Measurements from ENCODE around the gene LCAT. TPM values are rescaled to one million over a fixed set of nuclear protein-coding genes. Genes with fewer than 3 reads are reported as not detected.
"Not testable (repeated sequence)": the region's sequence is repeated elsewhere in the genome, so short reads cannot be mapped to it uniquely, and the experiment has no call there.

Gene LCAT
- total and polyA plus RNA-seq, 9 donors: 12.5 to 30.0 (median 25.5) TPM

DNA sequence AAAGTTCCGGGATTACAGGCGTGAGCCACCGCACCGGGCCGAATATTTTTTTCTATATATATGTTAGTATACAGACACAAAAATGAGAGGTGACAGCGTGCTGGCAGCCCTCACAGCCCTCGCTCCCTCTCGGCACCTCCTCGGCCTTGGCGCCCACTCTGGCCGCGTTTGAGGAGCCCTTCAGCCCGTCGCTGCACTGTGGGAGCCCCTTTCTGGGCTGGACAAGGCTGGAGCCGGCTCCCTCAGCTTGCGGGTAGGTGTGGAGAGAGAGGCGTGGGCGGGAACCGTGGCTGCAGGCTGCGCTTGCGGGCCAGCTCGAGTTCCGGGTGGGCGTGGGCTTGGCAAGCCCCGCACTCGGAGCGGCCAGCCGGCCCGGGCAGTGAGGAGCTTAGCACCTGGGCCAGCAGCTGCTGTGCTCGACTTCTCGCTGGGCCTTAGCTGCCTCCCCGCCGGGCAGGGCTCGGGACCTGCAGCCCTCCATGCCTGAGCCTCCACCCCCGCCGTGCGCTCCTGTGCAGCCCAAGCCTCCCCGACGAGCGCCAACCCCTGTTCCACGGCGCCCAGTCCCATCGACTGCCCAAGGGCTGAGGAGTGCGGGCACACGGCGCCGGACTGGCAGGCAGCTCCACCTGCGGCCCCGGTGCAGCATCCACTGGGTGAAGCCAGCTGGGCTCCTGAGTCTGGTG is 38.2 kb upstream of the LCAT start:
- no peak for DNase-seq

DNA sequence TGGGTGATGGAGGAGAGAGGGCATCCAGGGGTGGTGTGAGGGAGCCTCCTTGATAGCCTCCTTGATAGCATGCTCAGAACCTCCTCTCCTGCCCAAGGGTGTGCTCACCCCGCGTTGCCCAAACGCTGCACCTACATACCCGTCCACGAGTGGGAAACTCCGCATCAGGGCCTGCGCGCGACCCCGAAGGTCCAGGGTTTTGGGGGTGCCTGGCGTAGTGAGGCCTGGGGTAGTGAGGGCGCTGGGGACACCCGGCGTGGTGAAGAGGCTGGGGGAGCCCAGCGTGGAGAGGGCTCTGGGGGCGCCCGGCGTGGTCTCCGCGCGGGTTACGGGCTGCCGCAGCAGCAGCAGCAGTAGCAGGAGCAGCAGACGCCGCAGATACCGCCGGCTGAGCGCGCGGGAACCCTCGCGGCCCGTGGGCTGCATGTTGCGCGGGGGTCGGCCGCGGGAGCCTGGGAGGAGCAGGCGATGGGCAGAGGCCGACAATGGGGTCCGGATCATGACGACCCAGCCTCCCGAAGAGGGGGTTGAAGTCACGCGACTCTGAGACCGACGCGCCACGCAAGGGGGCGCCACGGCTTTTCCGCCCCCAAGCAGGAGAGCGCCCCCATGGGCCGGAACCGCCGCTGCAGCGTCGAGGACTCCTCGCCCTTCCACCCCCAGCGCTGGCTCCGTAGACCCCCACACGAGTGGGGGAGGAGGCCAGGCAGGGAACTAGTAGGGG is 36.2 kb upstream of the LCAT start, which contains the start of gene DPEP3:
Gene DPEP3 (minus strand): TSS at position 545 of the 724 bp plus-strand sequence. CDS start 119 bp downstream, at position 426.
- Histone ChIP-seq H3K27me3 (ENCODE audit: control insufficient read depth, insufficient read depth, low read length) (peaks cover 21% of the 10 kb centered on the region), H3K27ac (ENCODE audit: low read length) (no peak within 1 kb of the TSS), H3K9me3 (replicated peaks; ENCODE audit: control insufficient read depth, low read depth, low read length) (no peaks in the 10 kb centered on the region), H3K4me3 (ENCODE audit: low read length) (no peak within 1 kb of the TSS), H3K36me3 (ENCODE audit: control insufficient read depth, insufficient read depth, low read length) (no peaks in the 10 kb centered on the region), H3K4me1 (ENCODE audit: control insufficient read depth, insufficient read depth, low read length) (peaks cover 18% of the 10 kb centered on the region)
- no peak for DNase-seq
- 56% methylated on average over 54 of the region's 62 CpGs for WGBS (ENCODE audit: insufficient coverage)

More for the DNA sequence above, 38.2 kb upstream of the LCAT start:
- Histone ChIP-seq H3K36me3 (ENCODE audit: control insufficient read depth, insufficient read depth, low read length) (no peaks in the 10 kb centered on the region), H3K4me1 (ENCODE audit: control insufficient read depth, insufficient read depth, low read length) (peaks cover 21% of the 10 kb centered on the region), H3K9me3 (replicated peaks; ENCODE audit: control insufficient read depth, low read depth, low read length) (no peaks in the 10 kb centered on the region), H3K4me3 (ENCODE audit: low read length) (no peak overlapping the region), H3K27me3 (ENCODE audit: control insufficient read depth, insufficient read depth, low read length) (peaks cover 18% of the 10 kb centered on the region), H3K27ac (ENCODE audit: low read length) (no peak overlapping the region)
- WGBS (ENCODE audit: insufficient coverage): 82% methylated on average over 32 of the region's 49 CpGs

DNA sequence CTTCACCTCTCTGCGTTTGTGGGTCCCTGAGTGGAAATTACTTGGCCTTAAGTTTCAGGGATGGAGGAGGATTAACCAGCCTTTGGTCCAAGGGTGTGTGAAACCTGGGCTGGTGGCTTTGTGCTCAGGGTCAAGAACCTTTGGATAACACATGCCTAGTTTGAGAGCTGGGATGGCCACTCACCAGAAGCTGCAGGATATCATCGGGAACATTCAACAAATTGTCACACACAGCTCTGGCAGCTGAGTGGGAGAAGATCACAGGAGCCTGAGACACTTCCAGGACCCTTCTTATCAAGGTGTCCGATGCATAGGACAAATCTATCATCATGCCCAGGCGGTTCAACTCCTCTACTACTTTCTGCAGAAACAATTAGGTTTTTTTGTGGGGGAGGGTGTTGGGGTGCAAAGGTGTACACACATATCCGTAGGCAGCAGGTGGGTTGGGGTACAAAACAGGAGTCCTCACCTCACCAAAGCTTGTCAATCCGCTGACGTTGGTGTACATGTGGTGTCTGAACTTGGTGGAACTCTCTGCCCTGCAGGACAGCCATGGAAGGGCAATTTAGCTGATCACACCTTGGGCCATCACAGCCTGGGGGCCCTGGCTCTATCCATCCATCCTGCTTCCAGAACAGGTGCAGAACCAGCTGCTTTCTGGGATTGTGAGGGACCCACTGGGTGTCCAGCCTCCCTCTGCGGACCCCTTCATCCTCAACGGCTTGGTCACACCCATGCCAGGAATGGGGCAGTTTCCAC is 33.7 kb upstream of the LCAT start:
- Histone ChIP-seq H3K9me3 (replicated peaks; ENCODE audit: control insufficient read depth, low read depth, low read length) (no peaks in the 10 kb centered on the region), H3K4me1 (ENCODE audit: control insufficient read depth, insufficient read depth, low read length) (peaks cover 4% of the 10 kb centered on the region), H3K4me3 (ENCODE audit: low read length) (no peak overlapping the region), H3K27me3 (ENCODE audit: control insufficient read depth, insufficient read depth, low read length) (peaks cover 21% of the 10 kb centered on the region), H3K36me3 (ENCODE audit: control insufficient read depth, insufficient read depth, low read length) (no peaks in the 10 kb centered on the region), H3K27ac (ENCODE audit: low read length) (no peak overlapping the region)
- 74% methylated on average over 4 of the region's 9 CpGs for WGBS (ENCODE audit: insufficient coverage)
- DNase-seq: no peak

DNA sequence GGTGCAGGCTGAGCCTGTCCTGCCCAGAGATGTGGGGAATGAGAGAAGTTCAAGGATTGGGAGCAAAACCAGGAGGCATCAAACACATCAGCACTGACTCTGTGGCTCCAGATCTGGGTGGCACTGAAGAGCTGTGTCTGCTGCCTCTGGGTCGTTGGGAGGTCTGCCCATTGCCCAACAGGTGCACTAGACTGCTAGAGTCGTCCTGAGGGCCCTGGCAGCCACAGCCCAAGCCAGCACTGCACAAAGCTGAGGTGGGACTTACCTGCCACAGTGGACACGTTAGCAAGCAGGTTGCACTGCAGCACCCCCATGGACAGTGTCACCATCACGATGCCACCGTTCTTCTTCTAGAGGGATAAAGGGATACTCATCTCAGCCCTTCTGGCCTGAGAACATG is 33.1 kb upstream of the LCAT start:
- Histone ChIP-seq H3K27ac (ENCODE audit: low read length) (no peak overlapping the region), H3K4me3 (ENCODE audit: low read length) (no peak overlapping the region), H3K9me3 (replicated peaks; ENCODE audit: control insufficient read depth, low read depth, low read length) (no peaks in the 10 kb centered on the region), H3K36me3 (ENCODE audit: control insufficient read depth, insufficient read depth, low read length) (no peaks in the 10 kb centered on the region), H3K4me1 (ENCODE audit: control insufficient read depth, insufficient read depth, low read length) (peaks cover 4% of the 10 kb centered on the region), H3K27me3 (ENCODE audit: control insufficient read depth, insufficient read depth, low read length) (peaks cover 21% of the 10 kb centered on the region)
- WGBS (ENCODE audit: insufficient coverage): 80% methylated on average over 5 of the region's 5 CpGs
- DNase-seq: no peak

DNA sequence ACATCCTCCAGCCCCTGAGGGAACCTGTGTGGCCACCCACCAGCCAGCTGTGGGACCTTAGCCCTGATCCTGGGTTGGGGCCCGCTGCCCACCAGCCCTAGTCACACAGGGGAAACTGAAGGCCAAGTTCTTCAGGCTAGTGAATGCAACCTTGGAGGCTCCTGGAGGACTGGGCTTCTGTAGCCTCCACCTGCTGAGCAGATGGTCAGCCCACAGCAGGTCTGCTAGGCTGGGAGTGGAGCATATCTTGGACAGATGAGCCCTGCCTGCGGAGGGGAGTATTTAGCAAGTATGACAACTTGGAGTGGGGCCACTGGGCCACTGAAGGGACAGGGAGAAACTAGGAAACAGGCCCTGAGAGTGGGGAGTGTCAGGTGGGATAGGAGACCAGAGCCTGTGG is 32.3 kb upstream of the LCAT start:
- no peak for DNase-seq
- peaks cover 4% of the 10 kb centered on the region for H3K4me1 ChIP-seq (ENCODE audit: control insufficient read depth, insufficient read depth, low read length)
- H3K4me3 ChIP-seq (ENCODE audit: low read length): no peak overlapping the region
- H3K27ac ChIP-seq (ENCODE audit: low read length): no peak overlapping the region
- 93% methylated on average over 2 of the region's 2 CpGs for WGBS (ENCODE audit: insufficient coverage)
- H3K36me3 ChIP-seq (ENCODE audit: control insufficient read depth, insufficient read depth, low read length): no peaks in the 10 kb centered on the region
- no peaks in the 10 kb centered on the region for H3K9me3 ChIP-seq (replicated peaks; ENCODE audit: control insufficient read depth, low read depth, low read length)
- peaks cover 20% of the 10 kb centered on the region for H3K27me3 ChIP-seq (ENCODE audit: control insufficient read depth, insufficient read depth, low read length)

DNA sequence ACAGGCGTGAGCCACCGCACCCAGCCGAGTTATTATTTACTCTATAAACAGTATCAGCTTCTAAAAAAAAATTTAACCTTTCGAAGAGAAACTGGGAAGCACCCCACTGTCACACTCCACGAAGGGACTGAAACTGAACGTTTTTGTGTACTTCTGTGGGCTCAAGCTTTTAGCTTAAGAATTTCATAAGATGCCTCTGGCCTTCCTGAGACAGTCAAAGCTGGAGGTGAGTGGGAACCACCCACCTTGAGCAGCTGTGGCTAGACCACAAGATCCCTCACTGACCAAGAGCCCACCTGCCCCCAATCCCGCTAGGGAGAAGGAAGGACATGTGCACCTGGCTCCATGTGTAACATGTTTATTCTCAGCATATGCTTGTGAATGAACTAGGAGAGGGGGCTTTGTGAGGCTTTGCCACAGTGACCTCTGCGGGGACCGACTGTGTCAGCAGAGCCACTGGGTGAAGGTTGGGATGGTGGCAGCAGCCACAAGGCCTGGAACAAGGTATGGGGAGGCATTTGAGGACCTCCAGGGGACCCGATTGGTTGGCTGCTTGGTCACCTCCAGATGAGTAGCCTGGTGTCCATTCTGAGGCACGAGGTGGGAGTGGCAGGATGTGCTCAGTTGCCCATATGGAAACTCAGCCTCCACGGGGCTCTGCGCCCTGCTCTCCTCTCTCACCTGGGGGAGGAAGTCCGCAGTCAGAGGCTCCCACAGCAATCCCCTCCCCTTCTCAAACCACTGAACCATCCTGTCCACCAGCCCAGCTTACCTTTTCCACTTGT is 31.6 kb upstream of the LCAT start:
- H3K27ac ChIP-seq (ENCODE audit: low read length): no peak overlapping the region
- no peak overlapping the region for H3K4me3 ChIP-seq (ENCODE audit: low read length)
- H3K4me1 ChIP-seq (ENCODE audit: control insufficient read depth, insufficient read depth, low read length): peaks cover 4% of the 10 kb centered on the region
- H3K27me3 ChIP-seq (ENCODE audit: control insufficient read depth, insufficient read depth, low read length): peaks cover 15% of the 10 kb centered on the region
- no peaks in the 10 kb centered on the region for H3K36me3 ChIP-seq (ENCODE audit: control insufficient read depth, insufficient read depth, low read length)
- H3K9me3 ChIP-seq (replicated peaks; ENCODE audit: control insufficient read depth, low read depth, low read length): no peaks in the 10 kb centered on the region
- 74% methylated on average over 12 of the region's 14 CpGs for WGBS (ENCODE audit: insufficient coverage)
- DNase-seq: no peak

DNA sequence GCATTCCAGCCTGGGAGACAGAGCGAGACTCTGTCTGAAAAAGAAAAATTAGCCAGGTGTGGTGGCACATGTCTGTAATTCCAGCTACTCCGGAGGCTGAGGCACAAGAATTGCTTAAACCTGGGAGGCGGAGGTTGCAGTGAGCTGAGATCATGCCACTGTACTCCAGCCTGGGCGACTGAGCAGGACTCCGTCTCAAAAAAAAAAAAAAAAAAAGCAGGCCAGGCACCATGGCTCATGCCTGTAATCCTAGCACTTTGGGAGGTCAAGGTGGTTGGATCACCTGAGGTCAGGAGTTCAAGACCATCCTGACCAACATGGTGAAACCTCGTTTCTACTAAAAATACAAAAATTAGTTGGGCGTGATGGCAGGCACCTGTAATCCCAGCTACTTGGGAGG is 28.4 kb upstream of the LCAT start:
- not testable (repeated sequence) for H3K4me3 ChIP-seq (ENCODE audit: low read length); H3K36me3 ChIP-seq (ENCODE audit: control insufficient read depth, insufficient read depth, low read length); H3K27me3 ChIP-seq (ENCODE audit: control insufficient read depth, insufficient read depth, low read length); H3K27ac ChIP-seq (ENCODE audit: low read length); DNase-seq; H3K9me3 ChIP-seq (replicated peaks; ENCODE audit: control insufficient read depth, low read depth, low read length)
- WGBS (ENCODE audit: insufficient coverage): 89% methylated on average over 5 of the region's 7 CpGs
- H3K4me1 ChIP-seq (ENCODE audit: control insufficient read depth, insufficient read depth, low read length): peaks cover 15% of the 10 kb centered on the region

DNA sequence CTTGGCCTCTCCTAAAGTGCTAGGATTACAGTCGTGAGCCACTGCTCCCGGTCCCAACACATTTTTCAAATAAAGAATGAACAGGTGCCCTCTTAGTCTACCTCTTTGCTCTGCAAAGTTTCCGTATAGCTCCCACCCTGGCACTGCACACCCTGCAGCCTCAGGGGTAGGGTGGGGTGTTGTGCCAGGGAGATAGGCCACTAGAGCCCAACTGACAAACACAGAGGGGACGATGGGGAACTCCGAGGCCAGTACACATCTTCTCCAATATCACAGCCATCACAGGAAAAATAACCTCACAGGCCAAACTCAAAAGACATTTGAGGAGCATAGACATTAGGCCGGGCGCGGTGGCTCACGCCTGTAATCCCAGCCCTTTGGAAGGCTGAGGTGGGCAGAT is 27.2 kb upstream of the LCAT start:
- peaks cover 2% of the 10 kb centered on the region for H3K27me3 ChIP-seq (ENCODE audit: control insufficient read depth, insufficient read depth, low read length)

DNA sequence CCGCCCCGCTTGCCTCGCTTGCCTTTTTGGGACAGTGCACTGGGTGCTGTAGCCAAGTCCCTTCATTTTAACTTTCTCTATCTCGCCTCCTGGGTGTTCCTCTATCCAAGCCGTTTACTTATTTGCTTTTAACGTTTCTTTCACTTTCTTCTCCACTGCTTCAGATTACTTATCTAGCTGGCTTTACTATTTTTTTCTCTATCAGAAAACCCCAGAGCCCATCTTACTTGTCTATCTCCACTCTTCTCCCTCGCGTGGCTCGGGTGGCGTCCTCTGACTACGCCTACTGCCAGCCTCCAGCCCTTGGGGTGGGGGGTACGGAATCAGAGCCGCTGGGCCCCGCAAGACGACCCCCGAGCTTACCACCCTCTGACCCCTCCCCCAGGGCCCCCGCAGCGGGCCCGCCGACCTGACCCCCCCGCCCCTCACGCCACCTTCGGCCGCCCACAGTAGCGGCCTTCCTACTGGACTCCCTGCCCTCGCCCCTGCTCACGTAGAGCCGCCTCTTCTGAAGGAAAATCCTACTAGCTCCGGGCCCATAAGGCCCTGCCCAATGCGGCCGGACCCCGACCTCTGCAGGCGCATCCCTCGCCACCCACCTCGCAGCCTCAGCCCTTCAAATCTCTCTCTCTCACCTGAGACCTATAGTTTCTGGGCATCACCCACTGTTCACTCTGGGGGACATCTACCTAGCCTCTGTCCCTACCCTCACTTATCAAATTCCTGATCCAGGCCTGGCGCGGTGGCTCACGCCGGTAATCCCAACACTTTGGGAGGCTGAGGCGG is 25.5 kb upstream of the LCAT start:
- peak; percentile 65 for DNase-seq
- H3K27ac ChIP-seq (ENCODE audit: low read length): peak overlapping the region; percentile 81
- H3K4me3 ChIP-seq (ENCODE audit: low read length): peak overlapping the region; percentile 66
- peaks cover 15% of the 10 kb centered on the region for H3K36me3 ChIP-seq (ENCODE audit: control insufficient read depth, insufficient read depth, low read length)
- WGBS (ENCODE audit: insufficient coverage): 40% methylated on average over 23 of the region's 40 CpGs
- no peaks in the 10 kb centered on the region for H3K9me3 ChIP-seq (replicated peaks; ENCODE audit: control insufficient read depth, low read depth, low read length)
- H3K27me3 ChIP-seq (ENCODE audit: control insufficient read depth, insufficient read depth, low read length): peaks cover 2% of the 10 kb centered on the region
- peaks cover 31% of the 10 kb centered on the region for H3K4me1 ChIP-seq (ENCODE audit: control insufficient read depth, insufficient read depth, low read length)

More for the DNA sequence above, 27.2 kb upstream of the LCAT start:
- Histone ChIP-seq H3K27ac (ENCODE audit: low read length) (no peak overlapping the region), H3K4me3 (ENCODE audit: low read length) (no peak overlapping the region), H3K9me3 (replicated peaks; ENCODE audit: control insufficient read depth, low read depth, low read length) (no peaks in the 10 kb centered on the region), H3K36me3 (ENCODE audit: control insufficient read depth, insufficient read depth, low read length) (peaks cover 4% of the 10 kb centered on the region), H3K4me1 (ENCODE audit: control insufficient read depth, insufficient read depth, low read length) (peaks cover 25% of the 10 kb centered on the region)
- 100% methylated on average over 1 of the region's 9 CpGs for WGBS (ENCODE audit: insufficient coverage)
- DNase-seq: no peak

Data from muscle of leg (tissue), 11 donors.